DOHH2 (cell line): ENCODE results near the gene MYH7B.

ENCODE experiments used
- H3F3A ChIP-seq: fragments of 200-600 bp; sonication (generic), shearing (Covaris generic); 2 replicates; pipeline ENCODE4 v1.6.0; 2016; ENCODE audit warnings: antibody characterized with exemption, mild to moderate bottlenecking; ENCODE audit not compliant: control insufficient read depth, insufficient read depth
- H3K27ac ChIP-seq: fragments of 200-600 bp; sonication (generic); 2 replicates; pipeline ENCODE4 v1.5.1; 2014; ENCODE audit warnings: low read depth, mild to moderate bottlenecking, low read length, moderate library complexity
- H3K27me3 ChIP-seq: fragments of 200-600 bp; sonication (generic); 2 replicates; pipeline ENCODE4 v1.6.1; 2014; ENCODE audit warnings: mild to moderate bottlenecking, low read length, mixed read lengths; ENCODE audit not compliant: control insufficient read depth
- H3K36me3 ChIP-seq: fragments of 200-600 bp; sonication (generic); 2 replicates; pipeline ENCODE4 v1.6.1; 2014; ENCODE audit warnings: mild to moderate bottlenecking, low read length, moderate library complexity, mixed read lengths; ENCODE audit not compliant: control insufficient read depth
- H3K4me1 ChIP-seq: fragments of 200-600 bp; sonication (generic); 2 replicates; pipeline ENCODE4 v1.6.1; 2014; ENCODE audit warnings: mild to moderate bottlenecking, low read length, mixed read lengths; ENCODE audit not compliant: control insufficient read depth
- H3K4me2 ChIP-seq: fragments of 200-600 bp; sonication (generic); 2 replicates; pipeline ENCODE4 v1.6.0; 2014; ENCODE audit warnings: mild to moderate bottlenecking, low read length, moderate library complexity
- H3K4me3 ChIP-seq: fragments of 200-600 bp; sonication (generic); 2 replicates; pipeline ENCODE4 v1.5.1; 2014; ENCODE audit warnings: mild to moderate bottlenecking, low read length, mixed read lengths
- H3K79me2 ChIP-seq: fragments of 200-600 bp; sonication (generic); 2 replicates; pipeline ENCODE4 v1.6.1; 2014; ENCODE audit warnings: mild to moderate bottlenecking, low read length, mixed read lengths; ENCODE audit not compliant: control insufficient read depth
- H3K9me2 ChIP-seq: fragments of 200-600 bp; sonication (generic); replicated peaks from 2 replicates; pipeline ENCODE4 v1.6.1; 2014; ENCODE audit warnings: mild to moderate bottlenecking, low read length, mixed read lengths; ENCODE audit not compliant: control insufficient read depth
- H3K9me3 ChIP-seq: fragments of 200-600 bp; sonication (generic); 2 replicates; pipeline ENCODE4 v1.6.1; 2014; ENCODE audit warnings: antibody characterized with exemption, low read length, mixed read lengths; ENCODE audit not compliant: control insufficient read depth, insufficient read depth
- H4K20me1 ChIP-seq: fragments of 200-600 bp; sonication (generic); 2 replicates; pipeline ENCODE4 v1.6.0; 2014; ENCODE audit warnings: low read depth, mild to moderate bottlenecking, antibody characterized with exemption, low read length, moderate library complexity; ENCODE audit not compliant: control insufficient read depth, insufficient read depth
- CTCF ChIP-seq: fragments of 200-600 bp; sonication (generic); IDR thresholded peaks from one replicate; pipeline ENCODE4 v1.5.1; 2014; ENCODE audit warnings: antibody characterized with exemption, mild to moderate bottlenecking, low read depth, low read length; ENCODE audit not compliant: poor library complexity, severe bottlenecking
- EZH2phosphoT487 ChIP-seq: fragments of 200-600 bp; sonication (generic); IDR thresholded peaks from 2 replicates; pipeline ENCODE4 v1.6.1; 2017; ENCODE audit warnings: borderline replicate concordance, mild to moderate bottlenecking, antibody characterized with exemption, low read length, moderate library complexity, mixed read lengths

Gene MYH7B

GRCh38 chr20:35004749-35005462 is 49.2 kb downstream of the MYH7B start:
- H3K79me2 ChIP-seq = no peaks in the 10 kb centered on the region
- H3K9me2 ChIP-seq = no peaks in the 10 kb centered on the region
- no peaks in the 10 kb centered on the region for H4K20me1 ChIP-seq
- H3F3A ChIP-seq = no peaks in the 10 kb centered on the region
- H3K4me3 ChIP-seq = no peak overlapping the region
- H3K27ac ChIP-seq = no peak overlapping the region
- TF ChIP-seq EZH2phosphoT487 = no peak
- TF ChIP-seq CTCF = no peak
- H3K36me3 ChIP-seq = peaks cover 86% of the 10 kb centered on the region
- H3K27me3 ChIP-seq = no peaks in the 10 kb centered on the region
- H3K4me1 ChIP-seq = no peaks in the 10 kb centered on the region
- H3K4me2 ChIP-seq = no peak overlapping the region
- H3K9me3 ChIP-seq = no peaks in the 10 kb centered on the region
